Tibial artery (tissue), 4 donors: ENCODE data around the gene CHST14.

ENCODE experiments used
- DNase-seq, 2 donors: peaks; one replicate each; pipeline ENCODE4 v3.0.0-alpha.2; 2019
- H3K27ac ChIP-seq, 2 donors: fragments of 200-600 bp; sonication (generic) in 1 of 2; 1 replicate in 1 of 2; 2 replicates in 1 of 2; pipeline ENCODE4 v1.5.1; 2018 to 2019; ENCODE audit warnings: mild to moderate bottlenecking in 1 of 2
- H3K27me3 ChIP-seq, 2 donors: fragments of 200-600 bp; sonication (generic) in 1 of 2; one replicate each; pipeline versions ENCODE4 v1.5.1 to v1.6.0; 2016 to 2019
- H3K36me3 ChIP-seq, 3 donors: fragments of 200-600 bp; sonication (generic) in 2 of 3; one replicate each; pipeline ENCODE4 v1.5.1; 2016 to 2019; ENCODE audit warnings: mild to moderate bottlenecking in 2 of 3
- H3K4me1 ChIP-seq, 4 donors: fragments of 200-600 bp; sonication (generic) in 2 of 4; 1 replicate in 3 of 4; 2 replicates in 1 of 4; pipeline ENCODE4 v1.5.1; 2016 to 2019
- H3K4me3 ChIP-seq, 2 donors: fragments of 200-600 bp; sonication (generic) in 1 of 2; 1 replicate in 1 of 2; 2 replicates in 1 of 2; pipeline ENCODE4 v1.5.1; 2018 to 2019; ENCODE audit warnings: mild to moderate bottlenecking in 2 of 2
- H3K9me3 ChIP-seq, 3 donors: fragments of 200-600 bp; sonication (generic) in 1 of 3; one replicate each; pipeline ENCODE4 v1.5.1; 2016 to 2019
- CTCF ChIP-seq, 2 experiments: fragments of 200-600 bp in 1 of 2; fragments of 450-650 bp in 1 of 2; IDR thresholded peaks; one replicate each; pipeline ENCODE4 v1.5.1; 2017 to 2019; ENCODE audit warnings: antibody characterized with exemption in 2 of 2, mild to moderate bottlenecking in 1 of 2, moderate library complexity in 1 of 2
- intact Hi-C: fragments of 100-400 bp; cut with DNase I; formaldehyde crosslinking; loops from one replicate; pipeline ENCODE4 v1.15.0; 2023; ENCODE audit warnings: low total_unique reads

The CHST14 gene

GRCh38 chr15:40460404-40460803, 10.4 kb upstream of the CHST14 start:
- Histone ChIP-seq H3K4me3 (no peak overlapping the region), H3K27me3 (no peaks in the 10 kb centered on the region), H3K36me3 (peaks cover 28 to 70% (median 48%) of the 10 kb centered on the region in 3 donors), H3K9me3 (no peaks in the 10 kb centered on the region), H3K27ac (no peak overlapping the region), H3K4me1 (peaks cover 0 to 14% (median 8%) of the 10 kb centered on the region in 4 donors)
- no peak for TF ChIP-seq CTCF (IDR thresholded peaks at IDR 0.05)
- intact Hi-C loops: no loop called here
- DNase-seq: no peak

GRCh38 chr15:40461958-40462357, 8.8 kb upstream of the CHST14 start:
- no peak for TF ChIP-seq CTCF (IDR thresholded peaks at IDR 0.05)
- DNase-seq: no peak
- Histone ChIP-seq H3K9me3 (no peaks in the 10 kb centered on the region), H3K27me3 (no peaks in the 10 kb centered on the region), H3K27ac (no peak overlapping the region), H3K36me3 (peaks cover 37 to 86% (median 61%) of the 10 kb centered on the region in 3 donors), H3K4me3 (no peak overlapping the region), H3K4me1 (no peaks in the 10 kb centered on the region)
- intact Hi-C loops: no loop called here

DNA sequence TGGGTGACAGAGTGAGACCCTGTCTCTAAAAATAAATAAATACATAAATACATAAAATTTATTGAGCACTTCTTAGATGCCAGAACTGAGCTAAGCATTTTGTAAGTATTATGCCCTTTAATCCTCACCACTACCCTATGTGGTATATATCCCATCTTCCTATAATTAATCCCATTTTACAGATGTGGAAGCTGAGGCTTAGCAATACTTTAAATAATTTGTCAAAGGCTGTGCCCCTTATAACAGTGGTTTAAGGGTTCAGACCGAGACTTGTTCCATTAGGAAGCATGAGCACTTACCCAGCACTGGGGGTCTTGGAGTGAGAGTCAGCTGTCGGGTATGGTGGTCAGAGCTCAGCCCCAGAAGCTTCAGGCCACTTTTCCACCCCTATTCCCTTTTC, 7.5 kb upstream of the CHST14 start:
- no peak overlapping the region for H3K4me3 ChIP-seq
- H3K27me3 ChIP-seq: no peaks in the 10 kb centered on the region
- no peak overlapping the region for H3K27ac ChIP-seq
- no peak for TF ChIP-seq CTCF (IDR thresholded peaks at IDR 0.05)
- peaks cover 37 to 92% (median 61%) of the 10 kb centered on the region in 3 donors for H3K36me3 ChIP-seq
- DNase-seq: no peak
- intact Hi-C loops: no loop called here
- no peaks in the 10 kb centered on the region for H3K9me3 ChIP-seq
- no peaks in the 10 kb centered on the region for H3K4me1 ChIP-seq

DNA sequence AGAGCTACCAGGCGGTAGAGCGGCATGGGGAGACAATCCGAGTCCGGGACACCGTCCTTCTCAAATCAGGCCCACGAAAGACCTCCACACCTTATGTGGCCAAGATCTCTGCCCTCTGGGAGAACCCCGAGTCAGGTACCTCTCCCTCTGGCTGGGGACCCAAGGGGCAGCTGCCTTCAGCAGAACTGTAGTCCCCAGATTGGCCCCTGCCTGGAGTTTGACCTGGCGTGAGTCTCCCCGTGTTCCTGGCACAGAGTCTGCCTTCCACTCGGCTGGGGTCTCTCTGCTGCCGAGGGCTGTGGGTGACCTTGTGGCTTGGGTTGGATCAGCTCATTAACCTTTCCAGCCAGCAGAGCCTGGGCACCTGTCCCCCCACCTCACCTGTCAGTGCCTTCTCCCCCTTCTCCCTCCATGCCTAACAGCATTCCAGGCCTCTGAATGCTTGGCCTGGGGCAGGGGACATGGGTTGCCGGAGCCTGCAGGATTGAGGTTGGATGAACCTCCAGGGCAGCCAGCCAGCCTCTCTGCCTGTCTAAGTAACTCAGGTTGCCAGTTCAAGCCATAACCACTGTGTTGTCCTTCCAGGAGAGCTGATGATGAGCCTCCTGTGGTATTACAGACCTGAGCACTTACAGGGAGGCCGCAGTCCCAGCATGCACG, 6.8 kb upstream of the CHST14 start:
- no peaks in the 10 kb centered on the region for H3K9me3 ChIP-seq
- no peak overlapping the region for H3K27ac ChIP-seq
- no peak for TF ChIP-seq CTCF (IDR thresholded peaks at IDR 0.05)
- intact Hi-C loops: no loop called here
- H3K4me3 ChIP-seq: no peak overlapping the region
- DNase-seq: no peak
- peaks cover 31 to 85% (median 57%) of the 10 kb centered on the region in 3 donors for H3K36me3 ChIP-seq
- H3K27me3 ChIP-seq: no peaks in the 10 kb centered on the region
- H3K4me1 ChIP-seq: no peaks in the 10 kb centered on the region

DNA sequence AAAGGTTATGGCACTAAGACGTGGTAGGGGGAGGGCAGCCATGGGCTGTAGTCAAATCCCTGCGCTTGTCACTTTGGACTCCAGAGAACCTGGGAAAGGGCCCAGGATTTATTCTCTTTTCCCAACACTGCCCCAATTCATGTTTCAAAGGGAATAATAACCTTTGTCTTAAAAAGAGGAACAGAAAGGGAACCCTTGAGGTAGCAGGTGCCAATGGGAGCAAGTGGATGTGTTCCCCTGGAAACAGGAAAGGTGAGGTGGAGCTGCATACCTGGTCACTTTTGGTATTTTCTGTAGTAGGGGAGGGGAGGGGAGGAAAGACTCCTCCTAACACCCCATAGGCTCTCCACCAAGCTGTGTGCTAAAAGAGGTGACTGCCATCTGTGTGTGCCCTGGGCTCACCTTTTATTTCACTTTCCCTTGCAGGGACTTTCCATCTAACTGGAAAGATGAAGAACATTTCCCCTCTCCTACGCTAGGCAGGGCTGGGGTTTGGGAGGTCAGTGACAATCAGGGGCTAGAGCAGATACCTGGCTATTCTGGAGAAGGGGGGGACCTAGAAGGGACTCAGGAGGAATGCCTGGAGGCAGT, 6.1 kb upstream of the CHST14 start:
- DNase-seq: no peak
- no peak for TF ChIP-seq CTCF (IDR thresholded peaks at IDR 0.05)
- no peak overlapping the region for H3K27ac ChIP-seq
- H3K36me3 ChIP-seq: peaks cover 24 to 78% (median 51%) of the 10 kb centered on the region in 3 donors
- no peaks in the 10 kb centered on the region for H3K4me1 ChIP-seq
- intact Hi-C loops: no loop called here
- no peaks in the 10 kb centered on the region for H3K27me3 ChIP-seq
- no peak overlapping the region for H3K4me3 ChIP-seq
- H3K9me3 ChIP-seq: no peaks in the 10 kb centered on the region
